GM23338 (cell line): ENCODE results near the gene SLC6A8. TPM values are rescaled to one million over a fixed set of nuclear protein-coding genes. Genes with fewer than 3 reads are reported as not detected.
"Not testable (repeated sequence)": the region's sequence is repeated elsewhere in the genome, so short reads cannot be mapped to it uniquely, and the experiment has no call there.

Experiments
- ATAC-seq: fragments of 200-7000 bp; cut with Tn5 transposase; 3 replicates; pipeline ENCODE4 v1.9.1; 2020
- DNase-seq: peaks from one replicate; pipeline ENCODE4 v3.0.0-alpha.2; 2015; ENCODE audit warnings: low spot score
- H2AFZ ChIP-seq: fragments of 200-600 bp; sonication (generic); 2 replicates; pipeline ENCODE4 v1.8.0; 2016; ENCODE audit warnings: antibody characterized with exemption, mild to moderate bottlenecking, moderate library complexity
- H3F3A ChIP-seq: fragments of 200-600 bp; sonication (generic); replicated peaks from 2 replicates; pipeline ENCODE4 v1.8.0; 2017; ENCODE audit warnings: antibody characterized with exemption, mixed run types, low read depth
- H3K27ac ChIP-seq: fragments of 200-600 bp; sonication (generic); 2 replicates; pipeline ENCODE4 v1.6.1; 2016; ENCODE audit warnings: low read depth
- H3K27me3 ChIP-seq: fragments of 200-600 bp; sonication (generic); 2 replicates; pipeline ENCODE4 v1.8.0; 2016; ENCODE audit warnings: mild to moderate bottlenecking, mixed run types, moderate library complexity; ENCODE audit not compliant: insufficient read depth
- H3K36me3 ChIP-seq: fragments of 200-600 bp; sonication (generic); 2 replicates; pipeline ENCODE4 v1.8.0; 2016; ENCODE audit warnings: mild to moderate bottlenecking; ENCODE audit not compliant: insufficient read depth
- H3K4me1 ChIP-seq: fragments of 200-600 bp; sonication (generic); 2 replicates; pipeline ENCODE4 v1.8.0; 2016; ENCODE audit warnings: mild to moderate bottlenecking, moderate library complexity; ENCODE audit not compliant: insufficient read depth
- H3K4me2 ChIP-seq: fragments of 200-600 bp; sonication (generic); 2 replicates; pipeline ENCODE4 v1.7.1; 2017; ENCODE audit warnings: mixed run types
- H3K4me3 ChIP-seq: fragments of 200-600 bp; sonication (generic); 2 replicates; pipeline ENCODE4 v1.6.1; 2016; ENCODE audit warnings: mixed run types
- H3K79me2 ChIP-seq: fragments of 200-600 bp; sonication (generic); replicated peaks from 2 replicates; pipeline ENCODE4 v1.8.0; 2017; ENCODE audit warnings: mild to moderate bottlenecking; ENCODE audit not compliant: insufficient read depth
- H3K9me2 ChIP-seq: fragments of 200-600 bp; sonication (generic); 2 replicates; pipeline ENCODE4 v1.8.0; 2017; ENCODE audit not compliant: insufficient read depth
- H4K20me1 ChIP-seq: fragments of 200-600 bp; sonication (generic); replicated peaks from 2 replicates; pipeline ENCODE4 v1.8.0; 2017; ENCODE audit warnings: mild to moderate bottlenecking; ENCODE audit not compliant: insufficient read depth
- H3K27ac Mint-ChIP-seq: 2 replicates; pipeline ENCODE4 v1.8.0; 2020; ENCODE audit warnings: inconsistent platforms, mild to moderate bottlenecking, moderate library complexity, mixed read lengths
- H3K27me3 Mint-ChIP-seq: 3 replicates; pipeline ENCODE4 v1.8.0; 2022; ENCODE audit warnings: low read depth, mild to moderate bottlenecking, moderate library complexity, mixed read lengths, inconsistent platforms; ENCODE audit not compliant: insufficient read depth, poor library complexity
- H3K36me3 Mint-ChIP-seq: 3 replicates; pipeline ENCODE4 v1.8.0; 2021; ENCODE audit warnings: low read depth, mild to moderate bottlenecking, inconsistent platforms, moderate library complexity, mixed read lengths
- H3K4me1 Mint-ChIP-seq: 3 replicates; pipeline ENCODE4 v1.8.0; 2020; ENCODE audit warnings: mild to moderate bottlenecking, inconsistent platforms, mixed read lengths
- H3K4me3 Mint-ChIP-seq: 3 replicates; pipeline ENCODE4 v1.8.0; 2021; ENCODE audit warnings: moderate library complexity, mild to moderate bottlenecking, inconsistent platforms, mixed read lengths
- H3K9me3 Mint-ChIP-seq: 3 replicates; pipeline ENCODE4 v1.8.0; 2020; ENCODE audit warnings: moderate library complexity, mild to moderate bottlenecking, inconsistent platforms, mixed read lengths
- CTCF ChIP-seq, 2 experiments: fragments of 200-600 bp in 1 of 2; sonication (generic) in 1 of 2; conservative IDR thresholded peaks; 2 replicates each; pipeline versions ENCODE4 v1.5.1 to v1.6.1; 2016 to 2017; ENCODE audit warnings: antibody characterized with exemption in 2 of 2, low read depth in 2 of 2, mild to moderate bottlenecking in 2 of 2, moderate library complexity in 1 of 2
- ETS1 ChIP-seq: IDR thresholded peaks from 2 replicates; pipeline ENCODE4 v1.6.1; 2016; ENCODE audit warnings: antibody characterized with exemption
- EZH2phosphoT487 ChIP-seq: fragments of 200-600 bp; sonication (generic); IDR thresholded peaks from one replicate; pipeline ENCODE4 v1.8.1; 2018; ENCODE audit warnings: antibody characterized with exemption; ENCODE audit not compliant: unreplicated experiment
- JUNB ChIP-seq: IDR thresholded peaks from one replicate; pipeline ENCODE4 v1.6.1; 2016; ENCODE audit warnings: antibody characterized with exemption; ENCODE audit not compliant: unreplicated experiment
- NANOG ChIP-seq: IDR thresholded peaks from 2 replicates; pipeline ENCODE4 v1.6.1; 2016; ENCODE audit warnings: antibody characterized with exemption, borderline replicate concordance
- POLR2AphosphoS5 ChIP-seq: IDR thresholded peaks from 2 replicates; pipeline ENCODE4 v1.6.1; 2016; ENCODE audit warnings: antibody characterized with exemption, low read depth
- REST ChIP-seq: IDR thresholded peaks from one replicate; pipeline ENCODE4 v1.6.1; 2018; ENCODE audit warnings: antibody characterized with exemption; ENCODE audit not compliant: unreplicated experiment
- ZNF114 ChIP-seq: fragments of 250-450 bp; sonication (Bioruptor Pico); IDR thresholded peaks from 2 replicates; pipeline ENCODE4 v1.5.0; 2020; ENCODE audit warnings: mild to moderate bottlenecking, moderate library complexity
- polyA plus RNA-seq: library from polyadenylated mRNA; unstranded; fragments of >200 nt; fragmentation: Nextera tagmentation; extraction: Ambion mirVana; gene quantifications from 2 replicates; pipeline ENCODE4 v1.2.1, GENCODE V29; 2016
- total RNA-seq: library from RNA; depleted of rRNA; stranded (reverse); fragments of >200 nt; shearing (Covaris generic); gene quantifications from 2 replicates; pipeline ENCODE4 v1.2.3, GENCODE V29; 2014
- TF ChIP-seq, protein P1 (sequence below): fragments of 250-450 bp; sonication (Bioruptor Pico); IDR thresholded peaks from 2 replicates; pipeline ENCODE4 v1.5.0; 2020; ENCODE audit warnings: mild to moderate bottlenecking, moderate library complexity

Gene SLC6A8
- total and polyA plus RNA-seq, 2 experiments from 2014 or later: 19.5 to 68.6 TPM

- H3K9me2 ChIP-seq, H3K36me3 ChIP-seq, DNase-seq, H3F3A ChIP-seq, H3K27ac Mint-ChIP-seq, H3K4me1 ChIP-seq, H3K27ac ChIP-seq, H4K20me1 ChIP-seq, H3K27me3 ChIP-seq, H2AFZ ChIP-seq, H3K4me2 ChIP-seq, H3K9me3 Mint-ChIP-seq, H3K79me2 ChIP-seq, ATAC-seq, H3K4me1 Mint-ChIP-seq, H3K4me3 Mint-ChIP-seq, H3K4me3 ChIP-seq, H3K27me3 Mint-ChIP-seq: not testable (repeated sequence)
- peaks cover 23% of the 10 kb centered on the region; the same call in 2 of the 3 replicates for H3K36me3 Mint-ChIP-seq
These were observed 6.5 kb downstream of the SLC6A8 start for GRCh38 chrX:153694256-153694655.

DNA sequence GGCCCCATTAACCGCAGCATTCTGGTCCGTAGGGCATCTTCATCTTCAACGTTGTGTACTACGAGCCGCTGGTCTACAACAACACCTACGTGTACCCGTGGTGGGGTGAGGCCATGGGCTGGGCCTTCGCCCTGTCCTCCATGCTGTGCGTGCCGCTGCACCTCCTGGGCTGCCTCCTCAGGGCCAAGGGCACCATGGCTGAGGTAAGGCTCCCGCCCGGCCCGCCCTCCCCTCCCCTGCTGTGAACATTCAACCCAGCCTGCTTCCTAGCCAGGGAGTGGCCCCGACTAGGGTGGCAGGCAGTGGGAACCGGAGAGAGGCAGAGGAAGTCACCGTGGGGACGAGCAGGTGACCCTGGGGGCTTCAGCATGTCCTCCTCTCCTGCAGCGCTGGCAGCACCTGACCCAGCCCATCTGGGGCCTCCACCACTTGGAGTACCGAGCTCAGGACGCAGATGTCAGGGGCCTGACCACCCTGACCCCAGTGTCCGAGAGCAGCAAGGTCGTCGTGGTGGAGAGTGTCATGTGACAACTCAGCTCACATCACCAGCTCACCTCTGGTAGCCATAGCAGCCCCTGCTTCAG lies 7.1 kb downstream of the SLC6A8 start:
- no peak overlapping the region for H3K4me3 Mint-ChIP-seq
- H3K27ac Mint-ChIP-seq: no peak overlapping the region
- no peaks in the 10 kb centered on the region for H3K27me3 ChIP-seq
- peaks cover 23% of the 10 kb centered on the region; the same call in 2 of the 3 replicates for H3K36me3 Mint-ChIP-seq
- H3K36me3 ChIP-seq: no peaks in the 10 kb centered on the region
- DNase-seq (no peak), ATAC-seq (no peak)
- no peaks in the 10 kb centered on the region for H3K4me1 ChIP-seq
- peaks cover 3% of the 10 kb centered on the region; the same call in 2 of the 3 replicates for H3K4me1 Mint-ChIP-seq
- no peak overlapping the region for H3K4me2 ChIP-seq
- H4K20me1 ChIP-seq: no peaks in the 10 kb centered on the region
- H3F3A ChIP-seq: no peaks in the 10 kb centered on the region
- peaks cover 9% of the 10 kb centered on the region for H3K27me3 Mint-ChIP-seq
- no peak overlapping the region for H3K4me3 ChIP-seq
- H3K79me2 ChIP-seq: no peaks in the 10 kb centered on the region
- H3K9me2 ChIP-seq: no peaks in the 10 kb centered on the region
- no peak overlapping the region for H3K27ac ChIP-seq
- H2AFZ ChIP-seq: no peak overlapping the region
- peaks cover 3% of the 10 kb centered on the region; the same call in 1 of the 3 replicates for H3K9me3 Mint-ChIP-seq
- no peak for TF ChIP-seq POLR2AphosphoS5
- TF ChIP-seq NANOG: no peak
- TF ChIP-seq REST: no peak
- TF ChIP-seq CTCF (conservative IDR thresholded peaks at IDR 0.05; ENCODE audit: low read depth in 2 of 2): no peak
- TF ChIP-seq, protein P1, sequence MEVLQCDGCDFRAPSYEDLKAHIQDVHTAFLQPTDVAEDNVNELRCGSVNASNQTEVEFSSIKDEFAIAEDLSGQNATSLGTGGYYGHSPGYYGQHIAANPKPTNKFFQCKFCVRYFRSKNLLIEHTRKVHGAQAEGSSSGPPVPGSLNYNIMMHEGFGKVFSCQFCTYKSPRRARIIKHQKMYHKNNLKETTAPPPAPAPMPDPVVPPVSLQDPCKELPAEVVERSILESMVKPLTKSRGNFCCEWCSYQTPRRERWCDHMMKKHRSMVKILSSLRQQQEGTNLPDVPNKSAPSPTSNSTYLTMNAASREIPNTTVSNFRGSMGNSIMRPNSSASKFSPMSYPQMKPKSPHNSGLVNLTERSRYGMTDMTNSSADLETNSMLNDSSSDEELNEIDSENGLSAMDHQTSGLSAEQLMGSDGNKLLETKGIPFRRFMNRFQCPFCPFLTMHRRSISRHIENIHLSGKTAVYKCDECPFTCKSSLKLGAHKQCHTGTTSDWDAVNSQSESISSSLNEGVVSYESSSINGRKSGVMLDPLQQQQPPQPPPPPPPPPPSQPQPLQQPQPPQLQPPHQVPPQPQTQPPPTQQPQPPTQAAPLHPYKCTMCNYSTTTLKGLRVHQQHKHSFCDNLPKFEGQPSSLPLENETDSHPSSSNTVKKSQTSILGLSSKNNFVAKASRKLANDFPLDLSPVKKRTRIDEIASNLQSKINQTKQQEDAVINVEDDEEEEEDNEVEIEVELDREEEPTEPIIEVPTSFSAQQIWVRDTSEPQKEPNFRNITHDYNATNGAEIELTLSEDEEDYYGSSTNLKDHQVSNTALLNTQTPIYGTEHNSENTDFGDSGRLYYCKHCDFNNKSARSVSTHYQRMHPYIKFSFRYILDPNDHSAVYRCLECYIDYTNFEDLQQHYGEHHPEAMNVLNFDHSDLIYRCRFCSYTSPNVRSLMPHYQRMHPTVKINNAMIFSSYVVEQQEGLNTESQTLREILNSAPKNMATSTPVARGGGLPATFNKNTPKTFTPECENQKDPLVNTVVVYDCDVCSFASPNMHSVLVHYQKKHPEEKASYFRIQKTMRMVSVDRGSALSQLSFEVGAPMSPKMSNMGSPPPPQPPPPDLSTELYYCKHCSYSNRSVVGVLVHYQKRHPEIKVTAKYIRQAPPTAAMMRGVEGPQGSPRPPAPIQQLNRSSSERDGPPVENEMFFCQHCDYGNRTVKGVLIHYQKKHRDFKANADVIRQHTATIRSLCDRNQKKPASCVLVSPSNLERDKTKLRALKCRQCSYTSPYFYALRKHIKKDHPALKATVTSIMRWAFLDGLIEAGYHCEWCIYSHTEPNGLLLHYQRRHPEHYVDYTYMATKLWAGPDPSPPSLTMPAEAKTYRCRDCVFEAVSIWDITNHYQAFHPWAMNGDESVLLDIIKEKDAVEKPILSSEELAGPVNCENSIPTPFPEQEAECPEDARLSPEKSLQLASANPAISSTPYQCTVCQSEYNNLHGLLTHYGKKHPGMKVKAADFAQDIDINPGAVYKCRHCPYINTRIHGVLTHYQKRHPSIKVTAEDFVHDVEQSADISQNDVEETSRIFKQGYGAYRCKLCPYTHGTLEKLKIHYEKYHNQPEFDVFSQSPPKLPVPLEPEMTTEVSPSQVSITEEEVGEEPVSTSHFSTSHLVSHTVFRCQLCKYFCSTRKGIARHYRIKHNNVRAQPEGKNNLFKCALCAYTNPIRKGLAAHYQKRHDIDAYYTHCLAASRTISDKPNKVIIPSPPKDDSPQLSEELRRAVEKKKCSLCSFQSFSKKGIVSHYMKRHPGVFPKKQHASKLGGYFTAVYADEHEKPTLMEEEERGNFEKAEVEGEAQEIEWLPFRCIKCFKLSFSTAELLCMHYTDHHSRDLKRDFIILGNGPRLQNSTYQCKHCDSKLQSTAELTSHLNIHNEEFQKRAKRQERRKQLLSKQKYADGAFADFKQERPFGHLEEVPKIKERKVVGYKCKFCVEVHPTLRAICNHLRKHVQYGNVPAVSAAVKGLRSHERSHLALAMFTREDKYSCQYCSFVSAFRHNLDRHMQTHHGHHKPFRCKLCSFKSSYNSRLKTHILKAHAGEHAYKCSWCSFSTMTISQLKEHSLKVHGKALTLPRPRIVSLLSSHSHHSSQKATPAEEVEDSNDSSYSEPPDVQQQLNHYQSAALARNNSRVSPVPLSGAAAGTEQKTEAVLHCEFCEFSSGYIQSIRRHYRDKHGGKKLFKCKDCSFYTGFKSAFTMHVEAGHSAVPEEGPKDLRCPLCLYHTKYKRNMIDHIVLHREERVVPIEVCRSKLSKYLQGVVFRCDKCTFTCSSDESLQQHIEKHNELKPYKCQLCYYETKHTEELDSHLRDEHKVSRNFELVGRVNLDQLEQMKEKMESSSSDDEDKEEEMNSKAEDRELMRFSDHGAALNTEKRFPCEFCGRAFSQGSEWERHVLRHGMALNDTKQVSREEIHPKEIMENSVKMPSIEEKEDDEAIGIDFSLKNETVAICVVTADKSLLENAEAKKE: no peak
- TF ChIP-seq EZH2phosphoT487: no peak
- no peak for TF ChIP-seq JUNB
- TF ChIP-seq ZNF114 (CRISPR knock-in tag): no peak
- no peak for TF ChIP-seq ETS1
